GM19351 (cell line): Measurements from ENCODE around the gene GLCE.
"Not testable (repeated sequence)": the region's sequence is repeated elsewhere in the genome, so short reads cannot be mapped to it uniquely, and the experiment has no call there.

ENCODE experiments used
- ATAC-seq: cut with Tn5 transposase; IDR thresholded peaks from one replicate; pipeline ENCODE4 v1.9.1; 2021; ENCODE audit warnings: mild to moderate bottlenecking, moderate library complexity; ENCODE audit not compliant: unreplicated experiment

Gene GLCE

DNA sequence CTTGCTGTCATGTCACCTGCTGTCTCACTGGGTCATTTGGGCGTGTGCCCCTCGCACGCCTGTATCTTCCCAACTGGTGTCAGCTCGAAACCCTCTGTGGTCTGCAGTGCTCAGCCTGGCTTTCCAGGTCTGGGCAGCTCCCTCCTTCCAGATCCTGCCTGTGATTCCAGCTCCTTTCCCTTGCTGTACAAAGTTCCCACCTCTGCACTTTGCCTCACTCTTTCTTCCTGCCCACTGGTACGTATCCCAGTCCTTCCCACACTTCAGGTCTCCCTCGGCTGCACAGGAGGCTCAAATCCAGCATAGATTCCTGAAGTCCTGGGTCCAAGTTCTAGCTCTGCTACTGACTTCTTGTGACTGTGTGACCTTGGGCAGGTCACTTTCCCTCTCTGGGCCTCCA, 136.2 kb downstream of the GLCE start:
- no peak for ATAC-seq

DNA sequence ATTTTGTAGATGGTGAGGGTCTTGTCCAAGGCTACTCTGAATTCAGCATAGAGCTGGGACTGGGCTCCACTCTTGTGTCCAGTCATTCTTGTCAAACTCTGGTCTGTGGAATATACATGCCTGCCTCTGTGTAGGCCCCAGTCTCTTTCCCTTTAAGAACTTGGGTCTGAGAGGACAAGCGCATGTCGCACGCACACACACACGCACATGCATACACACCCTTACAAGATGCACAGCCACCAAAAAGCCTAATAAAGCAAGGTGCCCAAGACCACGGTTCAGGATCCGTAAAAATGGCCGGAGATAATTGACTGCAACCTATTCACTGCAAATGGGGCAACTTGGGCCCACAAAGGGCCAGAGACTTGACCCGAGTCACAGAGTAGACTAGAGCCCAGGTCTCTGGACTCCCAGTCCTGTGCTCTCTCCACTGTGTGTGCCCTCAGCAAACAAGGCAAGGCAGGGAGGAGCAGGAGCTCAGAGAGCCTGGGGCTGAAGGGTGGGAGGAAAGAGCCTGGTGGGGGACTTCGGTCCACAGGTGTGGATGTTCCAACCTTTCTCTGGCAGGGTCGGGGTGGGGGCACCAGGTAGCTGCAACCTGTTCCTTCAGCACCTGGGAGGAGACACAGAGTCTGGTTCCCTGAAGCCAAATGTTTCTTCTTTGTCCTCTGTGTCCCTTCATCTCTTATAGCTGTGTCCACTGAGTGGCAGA, 137.4 kb downstream of the GLCE start:
- no peak for ATAC-seq

DNA sequence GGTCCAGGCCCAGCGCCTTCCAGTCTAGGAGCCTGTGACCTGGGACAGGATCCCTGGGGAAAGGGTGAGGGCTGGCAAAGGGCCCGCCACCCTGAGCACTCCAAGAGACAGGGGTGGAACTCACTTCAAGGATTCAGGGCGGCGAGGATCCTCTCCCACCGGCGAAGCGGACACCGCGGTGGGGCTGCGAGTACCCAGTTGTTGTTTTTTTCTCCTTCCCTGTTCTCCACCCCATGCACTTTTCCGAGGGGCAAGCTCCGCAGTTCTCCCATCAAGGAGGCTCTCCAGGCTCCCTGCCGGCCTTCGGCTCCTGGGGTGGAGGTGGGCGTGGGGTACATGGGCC, 137.9 kb downstream of the GLCE start:
- ATAC-seq, result no peak

DNA sequence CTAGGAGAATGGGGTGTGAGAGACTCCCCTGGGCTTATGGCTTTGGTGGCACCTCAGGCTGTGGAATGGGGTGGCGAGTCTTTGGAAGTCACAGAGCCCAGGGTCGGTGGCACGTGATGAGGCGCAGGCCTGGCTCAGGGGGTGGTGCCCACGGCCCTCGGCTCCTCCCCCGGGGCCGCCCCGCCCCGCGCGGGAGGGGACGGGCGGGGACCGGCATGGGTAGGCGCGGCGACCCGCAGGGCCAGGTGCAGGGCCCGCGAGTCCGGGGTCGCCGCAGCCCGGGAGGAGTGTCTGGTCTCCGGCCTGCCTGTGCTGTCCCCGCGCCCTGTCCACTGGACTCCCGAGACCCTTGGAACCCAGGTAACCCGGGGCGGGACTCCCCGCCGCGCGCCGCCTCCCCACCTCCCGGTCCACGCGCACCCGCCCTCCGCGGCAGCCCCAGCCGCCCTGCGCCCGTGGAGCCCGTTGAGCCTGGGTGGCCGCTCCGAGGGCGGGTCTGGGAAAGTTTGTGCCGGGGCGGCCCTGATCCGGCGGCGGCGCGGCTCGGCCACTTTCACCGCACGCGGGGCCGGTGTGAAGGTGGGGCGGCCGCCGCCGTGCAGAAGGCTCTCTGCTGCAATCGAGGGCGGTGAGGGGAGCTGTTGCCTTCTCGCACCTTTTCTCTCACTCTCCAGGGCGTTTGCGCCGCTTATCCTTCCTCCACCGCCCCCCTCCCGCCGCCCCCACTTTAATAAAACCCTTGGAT, 138.4 kb downstream of the GLCE start, which contains the start of gene PAQR5:
Gene PAQR5, plus strand, starts transcription at position 216 of the 745 bp plus-strand sequence. CDS start 61,169 bp downstream, outside the sequence.
- no peak for ATAC-seq

DNA sequence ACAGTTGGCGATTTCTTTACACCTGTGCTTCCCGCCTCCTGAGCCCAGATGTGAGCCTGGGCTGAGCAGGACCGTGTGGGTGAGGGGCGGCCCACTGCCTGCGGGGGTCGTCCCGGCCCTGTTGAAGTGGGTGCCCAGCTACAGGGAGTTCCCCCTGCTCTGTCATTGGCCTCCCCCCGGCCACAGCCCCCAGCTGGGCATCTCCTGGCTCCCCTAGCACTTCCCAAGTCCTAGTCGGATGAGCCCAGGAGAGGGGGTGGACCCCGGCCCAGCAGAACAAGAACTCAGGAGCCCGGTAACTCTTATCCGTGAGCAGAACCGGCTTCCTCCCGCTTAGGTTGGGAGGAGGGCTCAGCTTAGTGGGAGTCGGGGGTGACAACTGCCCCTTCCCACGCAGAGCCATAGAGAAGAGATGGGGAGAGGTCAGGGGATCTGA, 139.0 kb downstream of the GLCE start:
- ATAC-seq, result no peak

DNA sequence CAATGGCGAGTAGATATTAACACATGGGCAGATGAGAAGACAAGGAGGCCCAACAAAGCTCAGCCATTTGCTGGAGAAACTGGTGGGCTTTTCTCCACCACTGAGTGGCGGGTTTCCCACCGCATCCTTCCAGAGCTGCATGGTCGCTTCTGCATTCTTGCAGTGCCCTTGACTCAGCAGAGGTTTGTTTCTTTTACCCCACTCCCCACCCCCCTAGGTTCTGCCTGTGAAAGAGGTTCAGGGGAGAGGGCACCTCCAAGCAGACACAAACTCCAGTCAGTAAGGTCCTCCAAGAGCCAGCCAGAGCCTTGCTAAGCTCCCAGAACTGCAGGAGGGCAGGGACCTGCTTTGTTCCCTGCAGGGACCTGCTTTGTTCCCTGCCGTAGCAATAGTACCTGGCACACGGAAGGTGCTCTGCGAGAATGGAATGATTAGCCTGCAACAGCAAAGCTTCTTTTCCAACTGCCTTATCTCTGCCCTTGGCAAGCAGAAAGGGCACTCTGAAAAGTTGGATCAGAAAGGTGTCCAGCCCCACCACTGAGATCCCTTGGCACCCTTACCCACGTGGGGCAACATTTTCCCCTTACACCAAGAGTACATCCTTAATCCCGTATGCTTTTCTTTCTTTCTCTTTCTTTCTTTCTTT, 139.6 kb downstream of the GLCE start:
- ATAC-seq, result no peak

DNA sequence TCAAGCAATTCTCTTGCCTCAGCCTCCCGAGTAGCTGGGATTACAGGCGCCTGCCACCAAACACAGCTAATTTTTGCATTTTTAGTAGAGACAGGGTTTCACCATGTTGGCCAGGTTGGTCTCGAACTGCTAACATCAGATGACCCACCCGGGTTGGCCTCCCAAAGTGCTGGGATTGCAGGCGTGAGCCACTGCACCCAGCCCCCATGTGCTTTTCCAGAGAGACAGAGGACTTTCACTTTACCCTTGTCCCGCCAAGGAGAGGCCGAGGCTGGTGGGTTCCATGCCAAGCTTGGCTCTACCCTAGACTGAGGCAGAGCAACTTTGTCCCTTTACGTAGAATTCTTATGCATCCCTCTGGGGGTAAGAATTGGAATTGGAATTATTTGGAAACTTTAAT, 140.7 kb downstream of the GLCE start:
- ATAC-seq, result not testable (repeated sequence)

DNA sequence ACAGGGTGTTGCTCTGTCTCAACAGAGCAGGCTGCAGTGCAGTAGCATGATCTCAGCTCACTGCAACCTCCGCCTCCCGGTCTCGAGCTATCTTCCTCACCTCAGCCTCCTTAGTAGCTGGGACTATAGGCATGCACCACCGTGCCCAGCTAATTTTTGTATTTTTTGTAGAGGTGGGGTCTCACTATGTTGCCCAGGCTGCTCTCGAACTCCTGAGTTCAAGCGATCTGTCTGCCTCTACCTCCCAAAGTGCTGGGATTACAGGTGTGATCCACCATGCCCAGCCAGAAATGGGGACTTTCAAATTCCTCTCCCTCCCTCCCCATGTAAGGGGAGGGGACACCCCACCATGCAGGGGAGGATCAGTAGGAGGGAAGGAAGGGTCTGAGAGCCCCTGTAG, 141.7 kb downstream of the GLCE start:
- ATAC-seq, result not testable (repeated sequence)

DNA sequence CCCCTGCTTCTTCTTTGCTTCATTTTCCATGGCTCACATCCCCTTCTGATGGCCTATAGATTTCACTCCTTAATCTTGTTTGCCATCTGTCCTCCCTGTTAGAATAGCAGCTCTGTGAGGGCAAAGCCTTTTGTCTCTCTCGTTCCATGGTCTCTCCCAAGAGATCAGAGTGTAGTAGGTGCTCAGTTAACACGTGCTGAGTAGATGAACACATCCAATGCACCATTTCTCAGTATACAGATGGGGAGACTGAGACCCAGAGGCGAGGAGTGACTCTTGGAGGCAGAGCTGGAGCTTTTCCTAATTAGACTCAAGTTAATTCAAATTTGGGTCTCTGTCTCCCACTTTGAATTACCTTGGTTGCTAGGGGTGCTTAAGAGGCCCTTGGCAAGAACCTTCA, 142.5 kb downstream of the GLCE start:
- no peak for ATAC-seq

DNA sequence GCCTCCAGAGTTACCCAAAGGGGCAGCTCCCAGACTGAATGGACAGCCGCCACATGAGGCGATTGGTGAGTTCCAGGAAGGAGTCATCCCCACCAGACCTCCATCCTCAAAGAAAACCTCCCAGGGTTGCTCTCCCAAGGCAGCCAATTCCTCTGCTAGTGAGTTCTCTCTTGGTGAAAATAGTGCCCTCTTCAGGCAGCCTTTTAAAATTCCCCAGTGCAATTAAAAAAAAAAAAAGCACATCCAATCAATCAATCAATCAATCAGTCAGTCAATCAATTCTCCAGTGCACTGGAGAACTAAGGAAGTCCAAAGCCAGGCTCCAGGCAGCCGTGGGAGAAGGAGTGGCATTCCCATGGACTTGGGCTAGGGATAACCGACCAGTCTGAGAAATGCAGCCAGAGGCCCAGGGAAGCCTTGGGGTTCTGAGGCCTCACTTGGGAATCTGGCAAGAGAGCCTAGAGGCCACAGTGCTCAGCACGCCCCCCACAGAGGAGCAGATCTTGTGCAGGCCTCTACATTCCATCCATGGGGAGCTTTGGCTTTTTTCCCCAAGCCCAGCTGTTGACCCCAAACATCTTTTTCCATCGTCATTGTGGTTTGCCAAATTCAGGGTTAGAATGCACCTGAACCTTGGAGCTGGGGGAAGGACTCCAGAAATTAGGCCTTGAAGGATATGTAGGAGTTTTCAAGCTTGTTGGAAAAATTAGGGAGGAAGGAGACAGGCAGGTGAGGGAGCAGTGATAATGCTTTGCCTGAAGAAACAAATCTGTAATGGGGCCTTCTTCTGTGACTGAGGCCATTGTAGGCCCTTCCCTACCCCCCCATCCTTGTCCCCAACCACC, 143.1 kb downstream of the GLCE start:
- ATAC-seq, result no peak

DNA sequence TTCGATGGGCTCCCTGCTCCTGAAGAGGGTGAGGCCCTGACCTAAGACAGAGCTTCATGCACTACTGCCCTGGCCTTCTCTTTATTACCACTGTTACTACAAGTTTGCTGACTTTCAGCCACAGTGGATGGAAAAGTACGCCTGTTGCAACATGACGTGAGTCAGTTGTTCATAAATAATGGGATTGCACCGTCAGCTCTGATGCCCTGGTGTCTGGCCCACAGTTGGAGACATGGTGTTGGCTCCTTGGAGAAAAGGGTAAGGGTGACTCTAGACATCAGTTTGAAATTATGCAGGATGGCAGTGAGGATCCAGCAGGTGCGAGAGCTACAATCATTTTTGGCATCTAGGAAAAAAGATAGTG, 143.7 kb downstream of the GLCE start:
- ATAC-seq, result no peak

DNA sequence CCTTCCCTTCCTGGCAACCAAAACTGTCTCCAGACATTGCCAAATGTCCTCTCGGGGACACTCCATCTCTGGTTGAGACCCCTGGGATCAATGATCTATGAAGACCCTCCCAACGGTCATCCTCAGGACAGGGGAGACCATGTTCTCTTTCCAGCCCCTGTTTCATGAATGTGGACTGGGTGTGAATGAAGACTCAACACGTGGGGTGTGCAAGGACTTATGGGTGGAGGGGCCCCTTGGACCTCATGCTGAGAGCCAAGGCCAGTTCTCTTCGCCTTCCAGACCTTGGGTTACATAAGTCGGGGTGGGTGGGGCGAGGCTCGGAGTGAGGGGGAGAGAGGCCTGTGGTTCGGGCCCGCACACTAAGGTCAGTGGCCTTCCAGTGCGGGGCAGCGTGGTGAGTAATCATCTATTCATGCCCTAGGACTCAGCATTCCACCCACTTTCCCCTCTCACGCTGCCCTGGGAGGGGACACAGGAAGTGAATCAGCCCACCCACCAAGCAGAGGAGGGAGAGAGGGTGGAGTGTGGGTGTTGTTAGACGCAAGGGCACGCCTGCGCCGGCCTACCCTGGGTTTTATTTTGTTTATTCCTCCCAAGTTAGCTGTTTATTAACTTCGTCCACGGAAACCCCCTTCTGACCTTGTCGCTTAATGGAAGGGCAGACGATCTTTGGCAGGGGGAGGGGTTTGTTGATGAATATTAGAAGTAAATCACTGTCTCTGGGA, 144.9 kb downstream of the GLCE start:
- no peak for ATAC-seq

DNA sequence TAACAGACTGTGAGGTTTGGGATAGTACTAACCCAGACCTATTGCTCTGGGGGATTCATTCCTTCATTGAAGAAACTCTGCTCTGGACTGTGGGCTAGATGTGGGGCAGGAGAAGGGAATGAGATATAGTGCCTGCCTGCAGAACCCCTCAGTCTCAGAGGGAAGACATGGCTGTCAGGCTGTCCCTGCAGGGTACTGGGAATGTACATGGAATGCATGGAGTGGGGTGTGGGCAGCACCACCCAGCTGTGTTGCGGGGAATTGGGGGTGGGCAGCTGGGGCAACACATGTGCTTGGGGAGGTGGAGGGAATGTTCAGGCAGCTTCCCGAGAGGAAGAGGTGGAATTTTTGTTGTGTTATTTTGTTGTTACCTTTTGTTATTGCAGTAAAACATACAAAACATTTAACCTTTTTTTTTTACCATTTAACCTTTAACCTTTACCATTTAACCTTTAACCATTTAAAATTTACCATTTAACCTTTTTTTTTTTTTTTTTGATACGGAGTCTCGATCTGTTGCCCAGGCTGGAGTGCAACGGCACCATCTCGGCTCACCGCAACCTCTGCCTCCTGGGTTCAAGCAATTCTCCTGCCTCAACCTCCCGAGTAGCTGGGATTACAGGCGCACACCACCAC, 145.6 kb downstream of the GLCE start:
- ATAC-seq, result no peak

DNA sequence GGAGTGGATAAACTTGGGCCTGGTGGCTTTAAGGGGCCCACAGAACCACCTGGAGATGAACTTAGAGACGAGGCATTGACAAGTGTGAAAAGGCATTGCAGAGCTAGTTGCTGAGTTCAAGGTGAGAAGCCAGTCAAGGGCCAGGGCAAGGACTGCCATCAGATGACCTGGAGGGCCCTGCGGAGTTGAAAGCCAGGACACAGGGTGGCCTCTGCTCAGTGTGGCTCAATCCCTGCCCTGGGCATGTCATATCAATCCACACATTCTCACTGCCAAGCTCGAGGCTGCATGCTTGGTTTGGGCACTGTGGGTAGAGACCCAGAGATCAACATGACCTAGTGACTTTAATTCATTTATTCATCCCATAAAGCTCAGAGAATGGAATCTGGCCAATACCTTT, 147.5 kb downstream of the GLCE start:
- no peak for ATAC-seq

DNA sequence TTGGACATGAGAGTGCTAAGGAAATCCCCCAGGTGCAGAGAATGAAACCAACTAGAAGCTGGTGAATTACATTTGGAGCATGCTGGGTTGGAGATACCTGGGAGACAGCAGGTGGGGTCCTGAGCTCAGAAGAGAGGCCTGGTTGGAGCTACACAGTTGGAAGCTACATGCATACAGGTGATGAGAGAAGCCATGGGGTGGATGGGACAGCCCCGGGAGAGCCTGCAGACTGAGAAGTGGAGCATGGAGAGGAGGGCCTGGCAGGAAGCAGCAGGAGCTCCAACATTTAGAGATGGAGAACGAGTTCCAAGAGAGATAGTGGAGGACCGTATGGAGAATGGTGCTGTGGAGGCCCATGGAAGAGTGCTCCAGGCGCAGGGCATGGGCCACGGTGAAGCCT, 148.5 kb downstream of the GLCE start:
- ATAC-seq, result no peak

DNA sequence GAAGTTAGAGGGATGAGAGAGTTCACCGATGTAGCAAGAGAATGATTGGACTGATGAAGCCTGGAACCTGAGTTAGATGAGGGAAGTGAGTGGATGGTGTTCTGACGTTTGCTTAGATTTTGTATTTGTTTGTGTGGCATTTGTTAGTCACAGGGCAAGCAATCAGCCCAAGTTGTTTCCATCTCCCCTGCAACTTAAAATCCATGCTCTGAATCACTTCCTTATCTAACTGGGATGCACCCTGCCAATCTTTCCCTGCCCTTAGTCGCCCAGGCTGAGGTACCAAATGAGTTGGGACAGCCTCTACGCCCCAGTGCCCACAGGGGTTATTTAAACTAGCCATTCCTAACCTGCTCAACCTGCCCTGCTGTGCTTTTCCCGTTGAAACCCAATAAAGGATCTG, 150.9 kb downstream of the GLCE start:
- no peak for ATAC-seq

DNA sequence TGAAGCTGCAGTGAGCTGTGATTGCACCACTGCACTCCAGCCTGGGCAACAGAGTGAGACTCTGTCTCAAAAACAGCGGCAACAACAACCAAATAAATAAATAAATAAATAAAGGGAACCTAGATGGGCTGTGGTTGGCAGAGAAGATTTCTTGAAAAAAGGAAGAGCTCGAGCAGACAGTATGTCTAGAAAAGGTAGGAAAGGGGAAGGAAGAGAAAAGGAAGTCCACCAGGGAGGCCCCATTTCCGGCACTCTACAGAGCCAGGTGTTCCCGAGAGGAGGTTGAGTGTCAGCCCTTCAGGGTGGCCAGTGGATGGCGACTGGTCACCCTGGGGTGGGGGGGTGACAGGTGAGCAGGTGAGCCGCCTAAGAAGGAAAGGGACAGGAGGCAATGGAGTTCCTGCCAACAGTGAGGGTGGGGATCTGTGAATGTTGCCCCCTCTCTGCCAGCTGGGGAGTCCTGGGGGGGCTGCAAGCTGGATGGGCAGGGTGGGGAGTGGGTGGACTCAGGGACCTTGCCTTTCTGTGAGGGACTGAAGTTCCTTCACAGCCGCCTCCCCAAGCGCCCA, 153.1 kb downstream of the GLCE start:
- ATAC-seq, result no peak

DNA sequence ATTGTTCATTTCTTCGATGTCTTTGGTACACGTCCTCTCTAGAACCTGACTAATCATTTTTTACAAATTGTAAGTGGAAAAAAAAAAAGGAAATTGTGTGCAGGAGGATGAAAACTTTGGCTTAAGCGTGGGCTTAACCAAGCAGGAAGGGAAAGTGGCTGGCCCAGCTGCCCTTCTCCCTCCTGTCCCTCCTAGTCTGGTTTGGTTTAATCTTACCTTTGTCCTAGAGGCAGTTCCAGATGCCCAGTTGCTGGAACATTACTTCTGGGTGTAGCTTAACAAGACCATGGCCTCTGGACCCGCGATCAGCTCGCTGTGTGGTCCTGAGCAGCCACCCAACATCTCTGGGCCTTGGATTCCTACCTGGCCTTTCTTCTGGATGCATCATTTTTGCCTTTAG, 153.7 kb downstream of the GLCE start:
- ATAC-seq, result no peak

DNA sequence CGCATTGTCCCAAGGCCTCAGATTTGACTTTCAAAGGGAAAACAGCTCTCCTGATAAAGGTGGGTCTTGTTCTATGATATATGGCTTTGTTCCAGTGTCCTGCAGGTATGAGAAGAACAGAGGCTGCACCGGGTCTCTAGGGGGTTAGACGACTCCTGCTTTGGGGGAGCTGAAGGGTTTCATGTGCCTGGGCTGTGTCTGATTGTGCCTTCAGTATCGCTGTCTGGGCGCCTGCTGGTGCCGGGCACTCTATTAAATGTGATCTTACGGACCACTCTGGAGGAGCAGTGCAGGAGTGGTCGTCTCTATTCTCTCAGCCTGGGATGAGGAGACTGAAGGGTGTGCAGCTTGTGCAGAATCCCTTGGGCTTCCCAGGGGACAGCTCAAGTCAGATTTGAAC, 154.3 kb downstream of the GLCE start:
- no peak for ATAC-seq
